K562 (cell line): Measurements from ENCODE around the gene NDUFV3. TPM values are rescaled to one million over a fixed set of nuclear protein-coding genes. Genes with fewer than 3 reads are reported as not detected.
A peak's percentile ranks its signal among the peaks of the same experiment; 100 is the strongest.
"Not testable (repeated sequence)": the region's sequence is repeated elsewhere in the genome, so short reads cannot be mapped to it uniquely, and the experiment has no call there.

Experiments used
- ATAC-seq: fragments of 200-7000 bp; cut with Tn5 transposase; 3 replicates; pipeline ENCODE4 v1.9.1; 2020; ENCODE audit warnings: moderate library complexity
- BruUV-seq: library from RNA; stranded (reverse); fragments of 400-500 nt; replicated peaks from 2 replicates; lab custom pipeline; 2021; lab: Mats Ljungman, UMichigan
- CTCF ChIA-PET: fragments of 300-600 bp; formaldehyde crosslinking; extraction: SDS; loops from one replicate; lab custom pipeline; 2021; ENCODE audit warnings: low intra/inter-chr PET ratio; lab: Yijun Ruan, JAX
- POLR2A ChIA-PET: fragments of 300-600, 350-650 bp; sonication (Branson Sonifier 250); formaldehyde crosslinking; extraction: SDS; loops from one replicate; lab custom pipeline; 2021; ENCODE audit warnings: antibody characterized with exemption, inconsistent platforms; lab: Yijun Ruan, JAX
- DNase-seq, 4 experiments: peaks; one replicate each; pipeline versions ENCODE4 v3.0.0 to v3.0.0-alpha.2; 2011 to 2018; ENCODE audit warnings: low spot score in 3 of 4, mixed read lengths in 3 of 4; ENCODE audit errors: extremely low read depth in 1 of 4
- FAIRE-seq: peaks from 2 replicates; lab custom pipeline; 2011; peaks lifted over from hg19 to GRCh38; lab: Jason Lieb, UNC
- H2AFZ ChIP-seq: 2 replicates; pipeline ENCODE4 v1.6.0; 2011; ENCODE audit warnings: low read depth, low read length, control low read depth, inconsistent platforms
- H3K27ac ChIP-seq: fragments of 200-600 bp; 3 replicates; pipeline ENCODE4 v1.8.0; 2011; ENCODE audit warnings: low read depth, mild to moderate bottlenecking, control low read depth, inconsistent platforms, low read length, moderate library complexity, mixed read lengths; ENCODE audit errors: extremely low read depth
- H3K27me3 ChIP-seq, 2 experiments: fragments of 300-600 bp in 1 of 2; 2 replicates in 1 of 2; 3 replicates in 1 of 2; pipeline versions ENCODE4 v1.6.0 to v1.8.0; 2011; ENCODE audit warnings: inconsistent platforms in 2 of 2, low read length in 2 of 2, mild to moderate bottlenecking in 1 of 2, mixed read lengths in 1 of 2, moderate library complexity in 1 of 2; ENCODE audit not compliant: control insufficient read depth in 2 of 2, insufficient read depth in 2 of 2
- H3K36me3 ChIP-seq: fragments of 300-600 bp; 3 replicates; pipeline ENCODE4 v1.8.0; 2011; ENCODE audit warnings: mild to moderate bottlenecking, low read length, inconsistent platforms; ENCODE audit not compliant: control insufficient read depth, insufficient read depth
- H3K4me1 ChIP-seq, 2 experiments: fragments of 200-600 bp in 1 of 2; replicated peaks in 1 of 2; 2 replicates in 1 of 2; 3 replicates in 1 of 2; pipeline versions ENCODE4 v1.5.1 to v1.8.0; 2011; ENCODE audit warnings: inconsistent platforms in 2 of 2, low read length in 2 of 2, mild to moderate bottlenecking in 1 of 2, mixed read lengths in 1 of 2, moderate library complexity in 1 of 2; ENCODE audit not compliant: control insufficient read depth in 2 of 2, insufficient read depth in 2 of 2
- H3K4me2 ChIP-seq: 2 replicates; pipeline ENCODE4 v1.6.1; 2011; ENCODE audit warnings: low read length, control low read depth, inconsistent platforms, mixed read lengths; ENCODE audit not compliant: insufficient read depth
- H3K4me3 ChIP-seq: fragments of 200-600 bp; sonication (generic), shearing (Covaris generic); 2 replicates; pipeline ENCODE4 v1.5.1; 2016; ENCODE audit warnings: control low read depth, inconsistent platforms
- H3K79me2 ChIP-seq: fragments of 200-600 bp; 3 replicates; pipeline ENCODE4 v1.8.0; 2011; ENCODE audit warnings: low read length, inconsistent platforms; ENCODE audit not compliant: control insufficient read depth, insufficient read depth
- H3K9ac ChIP-seq, 2 experiments: 2 replicates each; pipeline versions ENCODE4 v1.6.0 to v1.6.1; 2011; ENCODE audit warnings: low read depth in 2 of 2, low read length in 2 of 2, control low read depth in 1 of 2, inconsistent platforms in 1 of 2, mild to moderate bottlenecking in 1 of 2, mixed read lengths in 1 of 2; ENCODE audit not compliant: insufficient read depth in 1 of 2
- H3K9me1 ChIP-seq: one replicate; pipeline ENCODE4 v1.6.0; 2011; ENCODE audit warnings: inconsistent platforms, mild to moderate bottlenecking, low read length, moderate library complexity; ENCODE audit not compliant: control insufficient read depth, insufficient read depth
- H3K9me3 ChIP-seq: replicated peaks from 2 replicates; pipeline ENCODE4 v1.5.1; 2011; ENCODE audit warnings: low read depth, low read length, inconsistent platforms; ENCODE audit not compliant: control insufficient read depth, insufficient read depth
- H4K20me1 ChIP-seq: replicated peaks from 2 replicates; pipeline ENCODE4 v1.6.1; 2011; ENCODE audit warnings: low read length, inconsistent platforms, mixed read lengths; ENCODE audit not compliant: control insufficient read depth, insufficient read depth
- WGBS: fragments of 100-300 bp; shearing (Covaris generic); methylation state at CpG from one replicate; pipeline ENCODE4 v1.1.6; 2016; ENCODE audit warnings: low coverage, mixed read lengths; ENCODE audit not compliant: insufficient coverage; ENCODE audit errors: missing lambda C conversion rate; 5-methylcytosine and 5-hydroxymethylcytosine counted together
- in situ Hi-C: fragments of 300-500 bp; cut with MboI; formaldehyde crosslinking; loops from 4 replicates; pipeline ENCODE4 v1.15.0; 2018; ENCODE audit warnings: inconsistent platforms, mixed read lengths
- intact Hi-C: fragments of 100-400 bp; cut with micrococcal nuclease; formaldehyde crosslinking; loops from 2 replicates; pipeline ENCODE4 v1.14.2; 2022
- polyA plus RNA-seq, 8 experiments: library from polyadenylated mRNA; depleted of rRNA in 4 of 8; stranded (reverse) in 5 of 8; unstranded in 3 of 8; fragments of >200 nt; fragmentation: Nextera tagmentation in 2 of 8; fragmentation: Illumina TruSeq in 1 of 8; extraction: Ambion mirVana in 2 of 8; extraction: Trizol in 1 of 8; gene quantifications; 2 replicates each; pipeline versions ENCODE4 v1.2.1 to v1.2.3, GENCODE V29; 2011 to 2014; ENCODE audit warnings: inconsistent platforms in 1 of 8, missing spikeins in 1 of 8
- total RNA-seq, 7 experiments: library from RNA; depleted of rRNA in 6 of 7; stranded (reverse); fragments of >200 nt in 6 of 7; fragmentation: Illumina TruSeq in 2 of 7; extraction: Trizol in 2 of 7; gene quantifications; 2 replicates each; pipeline versions ENCODE4 v1.2.1 to v1.2.3, GENCODE V29; 2011 to 2021; ENCODE audit warnings: low replicate concordance in 1 of 7
- TF ChIP-seq, protein P1 (sequence below): fragments of 250-450 bp; sonication (Bioruptor Pico); IDR thresholded peaks from 2 replicates; pipeline ENCODE4 v1.8.0; 2022; ENCODE audit warnings: moderate library complexity, mild to moderate bottlenecking, inconsistent platforms

NDUFV3 gene
- total and polyA plus RNA-seq, 9 of the 15 experiments (the other 6 are each of a cell fraction or from before 2014, with no cell fraction given) = 19.1 to 87.8 (median 74.3) TPM

DNA sequence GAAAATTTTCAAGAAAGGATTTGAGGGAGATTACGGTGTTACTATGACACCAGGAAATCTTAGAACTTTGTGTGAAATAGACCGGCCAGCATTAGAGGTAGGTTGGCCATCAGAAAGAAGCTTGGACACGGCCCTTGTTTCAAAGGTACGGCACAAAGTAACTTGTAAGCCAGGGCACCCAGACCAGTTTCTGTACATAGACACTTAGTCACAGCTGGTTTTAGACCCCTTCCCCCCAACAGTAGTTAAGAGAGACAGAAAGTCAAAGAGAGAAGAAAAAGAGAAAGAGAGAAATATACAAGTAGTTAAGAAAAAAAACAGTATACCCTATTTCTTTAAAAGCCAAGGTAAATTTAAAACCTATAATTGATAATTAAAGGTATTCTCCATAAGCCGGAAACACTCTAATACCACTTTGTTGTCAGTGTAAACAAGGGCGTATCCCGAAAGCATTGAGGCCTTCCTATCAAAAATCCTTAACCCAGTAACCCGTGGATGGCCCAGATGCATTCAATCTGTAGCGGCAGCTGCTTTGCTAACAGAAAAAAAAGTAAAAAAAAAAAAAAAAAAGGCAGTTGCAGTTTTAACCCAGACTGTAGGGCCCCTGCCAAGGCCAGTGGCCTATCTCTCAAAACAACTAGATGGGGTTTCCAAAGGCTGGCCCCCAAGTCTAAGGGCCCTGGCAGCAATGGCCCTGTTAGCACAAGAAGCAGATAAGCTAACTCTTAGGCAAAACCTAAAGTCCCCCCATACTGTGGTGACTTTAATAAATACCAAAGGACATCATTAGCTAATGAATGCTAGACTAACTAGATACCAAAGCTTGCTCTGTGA is 40.2 kb downstream of the NDUFV3 start:
- not testable (repeated sequence) for FAIRE-seq, H2AFZ ChIP-seq
- TF ChIP-seq, protein P1, sequence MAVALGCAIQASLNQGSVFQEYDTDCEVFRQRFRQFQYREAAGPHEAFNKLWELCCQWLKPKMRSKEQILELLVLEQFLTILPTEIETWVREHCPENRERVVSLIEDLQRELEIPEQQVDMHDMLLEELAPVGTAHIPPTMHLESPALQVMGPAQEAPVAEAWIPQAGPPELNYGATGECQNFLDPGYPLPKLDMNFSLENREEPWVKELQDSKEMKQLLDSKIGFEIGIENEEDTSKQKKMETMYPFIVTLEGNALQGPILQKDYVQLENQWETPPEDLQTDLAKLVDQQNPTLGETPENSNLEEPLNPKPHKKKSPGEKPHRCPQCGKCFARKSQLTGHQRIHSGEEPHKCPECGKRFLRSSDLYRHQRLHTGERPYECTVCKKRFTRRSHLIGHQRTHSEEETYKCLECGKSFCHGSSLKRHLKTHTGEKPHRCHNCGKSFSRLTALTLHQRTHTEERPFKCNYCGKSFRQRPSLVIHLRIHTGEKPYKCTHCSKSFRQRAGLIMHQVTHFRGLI = peak; percentile 78; the same call in 1 of the 2 replicates
- TF ChIP-seq, all 486 proteins: peak for 1; not testable (repeated sequence) for 485
- intact Hi-C loops, CTCF ChIA-PET, H3K9me3 ChIP-seq, H3K4me2 ChIP-seq, H4K20me1 ChIP-seq, BruUV-seq, DNase-seq, H3K79me2 ChIP-seq, H3K4me3 ChIP-seq, H3K9me1 ChIP-seq, H3K27ac ChIP-seq, H3K36me3 ChIP-seq, H3K27me3 ChIP-seq, ATAC-seq, in situ Hi-C loops, POLR2A ChIA-PET, H3K9ac ChIP-seq: not testable (repeated sequence)
- WGBS = 69% methylated on average over 9 of the region's 9 CpGs
- H3K4me1 ChIP-seq = peaks cover 21 to 29% of the 10 kb centered on the region in 2 experiments; a peak in 4 of 5 replicates

GRCh38 chr21:42933973-42934372 is 40.9 kb downstream of the NDUFV3 start:
- FAIRE-seq, H3K27ac ChIP-seq, H3K79me2 ChIP-seq, BruUV-seq, H3K4me3 ChIP-seq, H3K9ac ChIP-seq, H3K9me3 ChIP-seq, H3K9me1 ChIP-seq, intact Hi-C loops, DNase-seq, H4K20me1 ChIP-seq, H2AFZ ChIP-seq, H3K27me3 ChIP-seq, ATAC-seq, H3K36me3 ChIP-seq, in situ Hi-C loops, CTCF ChIA-PET, H3K4me2 ChIP-seq: not testable (repeated sequence)
- POLR2A ChIA-PET = interaction anchor here (0.6 kb wide), 1 partner anchor 62 kb away, joined by 3 read pairs; no protein-coding TSS in a partner anchor
- H3K4me1 ChIP-seq = peaks cover 21 to 29% of the 10 kb centered on the region in 2 experiments; a peak in 4 of 5 replicates
- 89% methylated on average over 12 of the region's 12 CpGs for WGBS
